HG02870 (cell line): Measurements from ENCODE around the gene UCKL1.
"Not testable (repeated sequence)": the region's sequence is repeated elsewhere in the genome, so short reads cannot be mapped to it uniquely, and the experiment has no call there.

Experiments used
- ATAC-seq: cut with Tn5 transposase; IDR thresholded peaks from one replicate; pipeline ENCODE4 v1.9.1; 2021; ENCODE audit warnings: mild to moderate bottlenecking, moderate library complexity; ENCODE audit not compliant: unreplicated experiment

UCKL1 gene

DNA sequence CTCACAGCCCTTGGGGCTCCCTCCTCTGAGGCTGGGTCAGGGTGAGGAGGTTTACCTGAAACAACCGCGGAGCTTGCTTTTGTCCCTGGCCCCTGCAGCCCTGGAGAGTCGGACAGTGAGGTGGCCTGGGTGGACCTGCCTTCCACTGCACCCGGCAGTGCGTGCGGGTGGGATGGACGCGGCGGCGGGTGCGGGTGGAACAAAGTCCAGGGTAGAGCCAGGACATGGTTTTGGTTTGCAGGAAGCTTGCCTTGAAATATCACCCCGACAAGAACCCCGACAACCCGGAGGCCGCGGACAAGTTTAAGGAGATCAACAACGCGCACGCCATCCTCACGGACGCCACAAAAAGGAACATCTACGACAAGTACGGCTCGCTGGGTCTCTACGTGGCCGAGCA, 27.1 kb downstream of the UCKL1 start:
- no peak for ATAC-seq

GRCh38 chr20:63926298-63926697, 29.9 kb downstream of the UCKL1 start:
- no peak for ATAC-seq

- ATAC-seq, result no peak
These were observed 32.0 kb downstream of the UCKL1 start for GRCh38 chr20:63924241-63924640.

DNA sequence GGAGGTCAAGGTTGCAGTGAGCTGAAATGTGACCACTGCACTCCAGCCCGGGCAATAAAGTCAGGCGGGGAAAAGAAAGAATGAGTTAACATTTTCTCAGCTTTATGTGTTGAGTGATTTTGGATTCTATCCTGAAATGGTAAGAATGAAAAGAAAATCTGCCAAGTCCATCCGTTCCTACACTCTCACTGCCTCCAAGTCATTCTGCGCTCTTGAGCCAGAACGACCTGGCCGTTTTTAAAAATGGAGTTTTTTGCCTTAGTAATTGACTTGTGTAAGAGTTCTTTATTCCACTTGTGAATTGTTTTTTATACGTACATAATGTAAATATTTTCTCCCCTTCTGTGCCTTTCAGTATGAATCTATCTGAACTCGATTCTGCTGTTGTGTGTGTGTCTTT, 32.6 kb downstream of the UCKL1 start:
- no peak for ATAC-seq

- ATAC-seq, result no peak
These were observed 36.0 kb downstream of the UCKL1 start for GRCh38 chr20:63920226-63920625.

GRCh38 chr20:63919130-63919529, 37.1 kb downstream of the UCKL1 start:
- no peak for ATAC-seq

DNA sequence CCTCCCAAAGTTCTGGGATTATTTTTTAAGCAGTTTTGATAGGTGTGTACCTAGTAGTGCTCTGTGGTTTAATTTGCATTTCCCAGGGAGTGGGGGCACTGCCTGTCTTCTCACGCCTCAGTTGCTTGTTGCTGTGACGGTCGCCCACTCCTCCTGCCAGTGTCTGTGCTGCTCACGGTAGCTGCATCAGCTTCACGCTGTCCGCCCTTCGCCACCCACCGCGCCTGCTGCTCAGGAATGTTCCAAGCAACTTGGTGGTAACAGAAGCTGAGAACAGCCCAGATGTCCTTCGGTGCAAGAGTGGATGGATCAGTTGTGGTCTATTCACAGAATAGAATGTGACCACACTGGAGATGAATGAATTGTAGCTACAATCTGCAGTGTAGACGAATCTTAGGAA, 38.4 kb downstream of the UCKL1 start:
- no peak for ATAC-seq

DNA sequence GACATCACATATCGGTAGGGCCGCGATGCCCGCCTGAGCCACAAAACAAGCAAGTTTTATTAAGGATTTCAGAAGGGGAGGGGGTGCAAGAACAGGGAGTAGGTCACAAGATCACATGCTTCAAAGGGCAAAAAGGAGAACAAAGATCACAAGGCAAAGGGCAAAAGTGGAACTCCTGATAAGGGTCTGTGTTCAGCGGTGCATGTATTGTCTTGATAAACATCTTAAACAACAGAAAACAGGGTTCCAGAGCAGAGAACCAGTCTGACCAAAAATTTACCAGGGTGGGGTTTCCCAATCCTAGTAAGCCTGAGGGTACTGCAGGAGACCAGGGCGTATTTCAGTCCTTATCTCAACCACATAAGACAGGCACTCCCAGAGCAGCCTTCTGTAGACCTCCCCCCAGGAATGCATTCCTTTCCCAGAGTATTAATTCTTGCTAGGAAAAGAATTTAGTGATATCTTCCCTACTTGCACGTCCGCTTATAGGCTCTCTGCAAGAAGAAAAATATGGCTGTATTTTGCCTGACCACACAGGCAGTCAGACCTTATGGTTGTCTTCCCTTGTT, 39.8 kb downstream of the UCKL1 start:
- not testable (repeated sequence) for ATAC-seq

DNA sequence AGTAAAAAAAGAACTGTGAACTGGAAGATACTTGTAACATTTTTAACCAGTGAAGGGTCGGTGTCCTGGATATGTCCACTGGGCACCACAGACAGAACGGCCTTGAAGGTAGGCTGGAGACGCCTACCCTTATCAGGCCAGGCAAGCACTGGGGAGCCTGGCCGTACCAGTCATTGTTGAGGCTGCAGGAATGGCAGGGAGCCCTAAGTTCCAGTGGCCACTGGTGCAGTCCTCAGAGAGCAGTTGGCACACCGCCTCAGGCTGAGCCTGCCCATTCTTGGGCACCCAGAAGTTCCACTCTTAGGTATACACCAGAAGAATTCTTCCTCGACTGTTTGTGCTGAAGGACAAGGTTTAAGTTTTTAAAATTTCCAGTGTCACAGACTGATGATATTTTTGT, 40.7 kb downstream of the UCKL1 start:
- no peak for ATAC-seq

DNA sequence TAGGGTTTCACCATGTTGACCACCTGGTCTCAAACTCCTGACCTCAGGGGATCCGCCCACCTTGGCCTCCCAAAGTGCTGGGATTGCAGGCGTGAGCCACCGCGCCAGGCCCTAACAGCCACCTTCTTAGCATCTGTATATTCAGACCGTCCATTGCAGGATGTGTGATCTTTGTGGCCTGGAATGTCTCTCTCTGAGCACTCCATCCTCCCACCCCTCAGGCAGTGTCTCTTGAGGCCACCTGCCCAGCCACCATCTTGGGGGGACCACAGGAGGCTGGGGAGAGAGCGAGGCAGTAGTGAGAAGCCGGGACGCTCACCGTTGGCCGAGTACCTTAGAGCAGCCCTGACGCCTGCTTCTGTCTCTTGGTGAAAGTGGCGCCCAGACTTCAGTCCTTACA, 42.4 kb downstream of the UCKL1 start:
- ATAC-seq, result no peak

GRCh38 chr20:63911176-63911575, 45.0 kb downstream of the UCKL1 start:
- ATAC-seq, result no peak

DNA sequence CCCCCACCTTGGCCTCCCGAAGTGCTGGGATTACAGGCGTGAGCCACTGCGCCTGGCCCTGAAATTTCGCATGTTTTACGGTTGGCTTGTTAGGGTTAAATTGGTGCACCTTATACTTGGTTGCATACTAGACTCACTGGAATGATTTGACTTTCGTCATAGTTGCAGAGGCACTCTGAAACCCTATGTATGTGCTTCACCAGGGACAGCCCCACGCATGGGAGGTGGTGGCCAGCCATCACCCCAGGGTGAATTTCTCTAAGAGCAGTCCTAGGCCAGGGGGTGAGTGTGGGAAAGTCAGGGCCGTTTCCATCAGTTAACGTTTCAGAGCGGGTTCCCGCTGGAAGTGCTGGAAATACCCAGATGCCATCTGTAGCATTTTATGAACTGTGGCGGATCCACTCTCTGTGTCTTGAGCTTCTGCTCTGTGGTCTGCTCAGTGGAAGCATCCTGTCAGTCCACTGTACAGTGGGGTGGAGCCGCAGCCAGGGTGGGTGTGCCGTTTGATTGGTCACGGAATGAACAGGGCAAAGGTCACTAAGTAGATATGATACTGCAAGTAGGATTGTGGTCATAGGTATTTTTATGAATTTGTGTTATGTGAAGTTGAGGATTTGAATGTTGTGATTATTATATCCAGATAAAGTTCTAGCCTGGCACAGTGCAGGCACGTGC, 48.1 kb downstream of the UCKL1 start:
- ATAC-seq, result no peak

GRCh38 chr20:63903796-63904561, 52.2 kb downstream of the UCKL1 start:
- no peak for ATAC-seq

DNA sequence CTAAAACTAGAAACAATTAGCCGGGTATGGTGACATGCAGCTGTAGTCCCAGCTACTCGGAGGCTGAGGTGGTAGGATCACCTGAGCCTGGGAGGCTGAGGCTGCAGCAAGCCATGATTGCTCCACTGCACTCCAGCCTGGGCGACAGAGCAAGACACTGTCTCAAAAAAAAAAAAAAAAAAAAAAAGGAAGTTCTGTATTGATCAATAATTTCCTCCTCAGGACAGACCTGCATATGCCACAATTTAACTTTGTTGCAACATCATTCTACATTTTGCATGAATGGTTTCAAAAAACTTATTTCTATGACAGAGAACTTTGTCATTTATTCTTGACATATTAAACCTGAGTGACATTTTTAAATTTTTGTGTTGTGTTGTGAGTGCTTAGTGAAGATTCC, 55.8 kb downstream of the UCKL1 start:
- no peak for ATAC-seq

DNA sequence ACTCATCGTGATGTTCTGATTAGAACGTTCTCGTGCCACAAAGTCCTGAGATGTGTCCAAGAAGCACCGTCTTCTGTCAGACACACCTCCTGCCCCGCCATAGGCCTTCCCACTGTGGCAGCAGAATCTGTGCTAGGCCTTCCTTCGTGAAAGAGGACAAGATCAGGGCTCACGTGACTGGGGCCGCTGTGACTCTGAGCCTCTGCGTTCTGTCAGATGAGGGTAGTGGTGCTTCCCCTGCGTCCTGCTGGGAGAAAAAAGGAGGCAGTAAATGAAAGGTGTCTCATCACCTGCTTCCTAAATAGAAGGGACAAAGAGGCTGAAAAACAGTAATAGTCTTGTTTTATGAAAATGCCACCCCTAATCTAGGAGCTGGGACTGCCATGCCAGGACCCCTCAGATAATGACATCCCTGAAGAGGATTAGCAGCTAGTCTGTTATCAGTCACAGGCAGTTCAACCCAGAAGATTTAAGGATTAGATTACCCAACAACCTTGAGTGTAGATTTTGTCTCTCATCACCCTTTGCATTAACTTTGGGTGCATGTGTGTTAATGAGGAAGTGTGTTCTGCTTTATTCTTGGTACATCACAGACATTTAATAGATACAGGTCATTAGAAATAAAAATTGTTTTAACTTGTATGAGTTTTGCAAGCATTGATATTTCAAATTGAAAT, 57.2 kb downstream of the UCKL1 start:
- ATAC-seq, result no peak

- no peak for ATAC-seq
These were observed 58.1 kb downstream of the UCKL1 start for GRCh38 chr20:63897978-63898561.

- ATAC-seq, result no peak
These were observed 59.7 kb downstream of the UCKL1 start for GRCh38 chr20:63896264-63897105.

GRCh38 chr20:63895952-63896263, 60.3 kb downstream of the UCKL1 start:
- ATAC-seq, result no peak

DNA sequence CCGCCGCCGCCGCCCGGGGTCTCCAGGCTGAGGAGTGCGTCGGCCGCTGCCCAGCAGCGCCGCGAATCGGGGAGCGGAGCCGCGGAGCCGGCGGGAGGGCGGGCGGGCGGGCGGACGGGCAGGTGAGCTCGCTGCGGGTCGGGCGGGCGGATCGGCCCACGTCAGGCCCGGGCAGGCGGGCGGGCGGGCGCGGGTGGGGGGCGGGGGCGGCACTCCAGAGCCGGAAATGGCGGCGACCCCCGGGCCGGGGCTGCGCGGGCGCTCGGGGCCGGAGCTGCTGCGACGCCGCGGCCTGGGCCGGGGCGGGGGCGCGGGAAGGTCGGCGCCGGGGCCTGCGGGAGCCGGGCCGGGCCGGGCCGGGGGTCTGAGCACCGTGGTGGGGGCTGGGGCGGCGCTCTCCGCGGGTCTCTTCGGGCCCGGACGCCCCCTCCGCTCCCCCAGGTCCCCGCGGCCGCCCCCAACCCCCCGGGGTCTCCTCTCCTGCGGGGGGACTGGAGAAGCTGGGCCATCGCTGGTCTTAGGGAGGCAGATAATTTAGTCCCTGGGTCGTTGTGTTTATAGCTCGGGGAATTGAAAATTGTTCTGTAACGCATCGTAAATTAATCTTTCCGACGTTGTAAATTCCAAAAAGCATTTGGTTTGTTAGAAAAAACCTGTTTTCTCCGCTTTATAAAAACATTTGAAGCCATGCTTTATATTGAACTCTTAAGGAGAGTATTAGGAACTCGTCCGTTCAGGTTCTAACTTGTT, 60.8 kb downstream of the UCKL1 start:
- ATAC-seq, result no peak
